NCI-H1105 treated with DMSO at 0.1 percent for 48 hours (cell line): ENCODE measurements around the gene KLRC3.
"Not testable (repeated sequence)": the region's sequence is repeated elsewhere in the genome, so short reads cannot be mapped to it uniquely, and the experiment has no call there.

Experiments
- DNase-seq: peaks from one replicate; lab custom pipeline; 2025; lab: John Stamatoyannopoulos, UW

KLRC3 gene

GRCh38 chr12:10400829-10401228 is 19.6 kb downstream of the KLRC3 start:
- no peak for DNase-seq

- no peak for DNase-seq
These were observed 22.2 kb downstream of the KLRC3 start for GRCh38 chr12:10398168-10398567.

- no peak for DNase-seq
These were observed 23.1 kb downstream of the KLRC3 start for GRCh38 chr12:10397296-10397695.

- not testable (repeated sequence) for DNase-seq
These were observed 24.2 kb downstream of the KLRC3 start for GRCh38 chr12:10396176-10396575.

- DNase-seq: no peak
These were observed 24.9 kb downstream of the KLRC3 start for GRCh38 chr12:10395390-10395998.

- DNase-seq: not testable (repeated sequence)
These were observed 25.8 kb downstream of the KLRC3 start for GRCh38 chr12:10394531-10395152.

- no peak for DNase-seq
These were observed 27.1 kb downstream of the KLRC3 start for GRCh38 chr12:10393291-10393690.

- no peak for DNase-seq
These were observed 27.9 kb downstream of the KLRC3 start for GRCh38 chr12:10392394-10392930.

- not testable (repeated sequence) for DNase-seq
These were observed 29.4 kb downstream of the KLRC3 start for GRCh38 chr12:10390991-10391390.

GRCh38 chr12:10389904-10390303 is 30.5 kb downstream of the KLRC3 start, which contains the start of gene KLRK1:
TSS of gene KLRK1 (minus strand) at chr12:10390041. CDS start at chr12:10388810, 1,231 bp downstream.
- no peak for DNase-seq

- DNase-seq: no peak
These were observed 31.6 kb downstream of the KLRC3 start for GRCh38 chr12:10388624-10389413.

GRCh38 chr12:10387498-10387897 is 32.9 kb downstream of the KLRC3 start:
- not testable (repeated sequence) for DNase-seq

GRCh38 chr12:10386857-10387256 is 33.5 kb downstream of the KLRC3 start:
- no peak for DNase-seq

- no peak for DNase-seq
These were observed 35.2 kb downstream of the KLRC3 start for GRCh38 chr12:10385166-10385613.

- no peak for DNase-seq
These were observed 36.2 kb downstream of the KLRC3 start for GRCh38 chr12:10384191-10384590.

GRCh38 chr12:10381928-10382628 is 38.3 kb downstream of the KLRC3 start:
- no peak for DNase-seq

GRCh38 chr12:10378737-10379136 is 41.7 kb downstream of the KLRC3 start:
- not testable (repeated sequence) for DNase-seq

GRCh38 chr12:10374624-10375018 is 45.8 kb downstream of the KLRC3 start:
- DNase-seq: no peak

- DNase-seq: no peak
These were observed 47.8 kb downstream of the KLRC3 start for GRCh38 chr12:10372559-10372958.

GRCh38 chr12:10371893-10372535 is 48.4 kb downstream of the KLRC3 start:
- DNase-seq: not testable (repeated sequence)
